NCI-H1417 treated with DMSO at 0.1 percent for 48 hours (cell line): ENCODE measurements around the gene GET4.
"Not testable (repeated sequence)": the region's sequence is repeated elsewhere in the genome, so short reads cannot be mapped to it uniquely, and the experiment has no call there.

Experiments used
- DNase-seq: peaks from one replicate; lab custom pipeline; 2025; lab: John Stamatoyannopoulos, UW

The GET4 gene

DNA sequence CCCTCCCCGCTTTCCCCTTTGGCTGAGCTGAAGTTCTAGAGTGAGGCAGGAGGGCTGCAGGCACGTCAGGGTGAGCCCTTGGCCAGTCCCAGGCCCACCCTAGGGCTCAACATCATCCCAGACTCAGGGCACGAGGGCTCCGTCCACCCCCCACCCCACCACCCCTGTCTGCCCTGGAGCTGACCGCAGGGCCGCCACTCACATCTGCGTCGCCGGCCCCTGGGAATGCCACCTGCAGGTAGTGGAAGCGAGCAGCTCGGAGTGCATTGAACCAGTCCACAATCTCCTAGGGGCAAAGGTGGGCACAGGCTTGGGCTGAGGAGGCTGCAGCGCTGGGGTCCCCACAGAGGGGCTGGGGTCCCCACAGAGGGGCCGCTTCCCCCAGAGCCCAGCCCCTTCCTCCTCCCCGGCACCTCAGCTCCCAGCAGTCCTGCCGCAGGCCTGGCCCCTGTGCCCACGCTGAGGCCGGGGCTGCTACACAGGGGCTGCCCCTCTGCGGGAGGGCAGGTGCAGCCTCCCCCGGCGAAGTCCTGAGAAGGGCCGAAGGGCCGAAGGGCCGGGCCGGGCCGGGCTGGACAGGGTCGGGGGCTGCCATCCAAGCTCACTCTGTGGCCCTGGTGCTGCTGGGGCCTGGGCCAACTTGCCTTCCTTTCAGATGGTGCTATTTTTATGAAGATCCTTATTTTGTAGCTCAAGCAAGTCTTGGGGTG, 24.1 kb downstream of the GET4 start:
- DNase-seq, result no peak

DNA sequence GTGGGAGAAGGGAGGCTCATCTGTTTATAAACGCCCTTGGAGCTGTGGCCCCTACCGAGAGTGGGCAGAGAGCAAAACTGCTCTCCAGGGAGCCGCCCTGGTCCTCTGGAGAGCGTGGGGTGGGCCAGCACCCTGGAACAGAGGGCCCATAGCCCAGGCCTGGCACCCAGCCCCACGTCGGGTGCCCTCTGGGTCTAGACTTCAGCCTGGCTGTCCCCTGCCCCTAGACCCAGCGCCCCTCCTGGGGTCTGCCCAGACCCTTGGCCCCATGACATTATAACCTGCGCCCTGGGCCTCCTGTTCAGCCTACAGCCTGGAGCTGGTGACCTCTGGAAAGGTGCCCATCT, 24.7 kb downstream of the GET4 start:
- DNase-seq, result no peak

DNA sequence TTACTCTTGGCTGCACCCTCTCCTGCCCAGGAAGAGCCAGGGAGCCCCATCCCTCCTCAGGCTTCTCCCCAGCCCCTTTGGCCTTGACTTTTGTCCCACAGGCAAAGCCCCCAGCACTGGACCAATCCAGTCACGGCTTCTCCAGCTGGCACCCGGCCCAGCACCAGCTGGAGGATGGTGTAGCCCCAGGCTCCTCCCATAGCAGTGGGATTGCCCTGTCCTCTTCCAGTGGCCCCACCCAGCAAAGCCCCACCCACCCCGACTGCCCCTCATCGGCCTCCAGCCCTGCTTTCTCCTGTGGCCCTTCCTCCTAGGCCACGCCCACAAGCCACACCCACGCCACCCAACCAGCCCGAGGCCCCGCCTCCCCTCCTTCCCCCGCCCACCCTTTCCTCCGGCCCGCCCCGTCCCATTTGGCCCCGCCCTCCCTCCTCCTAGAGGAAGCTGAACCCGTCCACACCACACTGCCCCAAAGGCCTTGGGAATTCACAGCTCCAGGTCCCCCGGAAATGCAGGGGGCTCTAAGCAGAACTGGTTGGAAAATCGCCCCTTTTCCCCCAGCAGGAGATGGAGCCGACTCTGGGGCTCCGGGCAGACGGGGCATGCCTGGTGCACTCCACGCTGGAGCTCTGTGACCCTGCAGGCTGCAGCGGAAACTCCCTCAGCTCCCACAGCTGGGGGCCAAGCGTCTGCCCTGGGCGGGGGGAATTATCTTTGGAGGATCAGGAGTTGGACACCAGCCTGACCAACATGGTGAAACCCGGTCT, 25.2 kb downstream of the GET4 start:
- DNase-seq, result no peak

DNA sequence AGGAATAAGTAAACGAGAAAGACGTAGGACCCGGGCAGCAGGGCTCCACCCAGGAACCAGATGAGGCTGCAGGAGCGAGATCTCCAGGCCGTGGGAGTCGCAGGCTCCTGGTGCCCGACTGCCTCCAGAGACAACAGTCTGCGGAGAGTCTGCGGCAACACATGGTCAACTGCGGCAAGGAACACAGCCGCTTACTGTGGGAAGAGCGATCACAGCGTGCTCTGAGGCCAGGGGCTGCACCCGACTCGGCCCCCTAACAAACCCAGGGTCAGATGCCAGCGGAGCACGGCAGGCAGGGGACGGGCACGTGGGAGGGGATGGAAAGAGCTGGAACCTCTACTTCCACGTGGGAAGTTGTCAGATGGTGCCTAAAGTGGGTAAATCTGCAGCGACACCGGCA, 26.6 kb downstream of the GET4 start:
- no peak for DNase-seq

DNA sequence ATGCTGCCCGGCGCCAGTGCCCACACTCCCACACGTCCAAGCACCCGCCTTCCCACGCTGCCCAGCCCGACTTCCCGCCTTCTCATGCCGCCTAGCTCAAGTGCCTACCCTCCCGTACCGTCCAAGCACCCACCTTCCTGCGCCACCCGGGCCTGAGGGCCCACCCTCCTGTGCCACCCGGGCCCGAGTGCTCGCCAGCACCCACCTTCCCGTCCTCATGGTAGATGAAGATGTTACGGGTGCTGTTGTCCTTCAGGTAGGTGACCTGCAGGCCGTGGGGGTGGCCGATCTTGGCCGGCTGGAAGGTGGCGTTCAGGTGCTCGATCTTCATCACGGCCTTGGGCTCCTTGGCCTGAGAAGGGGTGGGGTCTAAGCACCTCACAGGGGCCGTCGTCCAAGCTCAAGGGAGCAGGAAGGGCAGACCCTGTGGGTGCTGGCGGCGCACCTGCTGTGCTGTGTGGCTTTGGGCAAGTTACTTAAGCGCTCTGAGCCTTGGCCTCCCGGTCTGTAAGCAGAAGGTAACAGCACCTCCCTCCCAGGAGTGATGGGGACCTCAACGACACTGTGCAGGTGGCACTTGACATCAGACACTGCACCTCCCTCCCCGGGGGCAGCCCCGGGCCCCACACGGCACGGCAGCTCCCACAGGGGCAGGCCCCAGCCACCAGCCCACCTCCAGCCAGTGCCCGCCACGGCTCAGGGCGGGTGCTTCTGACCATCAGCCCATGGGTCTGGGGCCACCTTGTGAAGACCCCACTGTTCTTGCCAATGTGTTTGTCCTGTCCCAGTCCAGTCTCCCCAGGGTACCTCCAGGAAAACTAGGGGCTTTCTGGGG, 27.8 kb downstream of the GET4 start:
- no peak for DNase-seq

DNA sequence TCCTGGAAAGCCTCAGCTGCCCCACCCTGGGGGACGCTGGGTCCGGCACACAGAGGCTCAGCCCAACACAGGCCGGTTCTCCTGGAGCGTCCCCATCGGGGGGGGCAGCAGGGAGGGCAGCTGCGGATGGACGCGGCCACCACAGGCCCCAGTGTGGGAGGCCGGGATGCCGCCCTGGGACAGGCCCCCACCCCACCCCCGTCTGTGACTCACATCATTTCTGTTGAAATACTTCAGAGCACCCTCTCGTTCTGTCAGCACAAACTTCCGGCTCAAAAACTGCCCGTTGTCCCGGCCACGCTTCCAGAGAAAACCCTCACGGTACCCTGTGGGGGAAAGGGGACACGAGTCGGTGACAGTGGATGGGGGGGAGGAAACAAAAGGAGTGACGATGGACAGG, 28.5 kb downstream of the GET4 start:
- no peak for DNase-seq

DNA sequence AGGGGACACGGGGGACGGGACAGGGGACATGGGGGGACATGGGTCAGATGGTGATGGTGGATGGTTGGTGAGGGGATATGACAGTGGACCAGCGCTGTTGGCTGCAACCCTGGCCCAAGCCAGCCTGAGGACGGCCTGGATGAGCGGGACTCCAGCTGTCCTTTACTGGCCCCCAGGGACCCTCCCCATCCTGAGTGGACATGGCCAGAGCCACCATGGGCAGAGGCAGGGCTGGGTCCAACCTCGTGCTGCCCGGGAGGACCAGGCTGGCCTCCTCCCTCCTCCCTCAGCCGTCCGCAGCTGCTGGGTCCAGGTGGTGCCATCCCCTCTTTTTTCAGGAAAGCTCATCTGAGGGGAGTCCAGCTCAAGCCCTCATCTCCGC, 30.4 kb downstream of the GET4 start:
- DNase-seq, result no peak

DNA sequence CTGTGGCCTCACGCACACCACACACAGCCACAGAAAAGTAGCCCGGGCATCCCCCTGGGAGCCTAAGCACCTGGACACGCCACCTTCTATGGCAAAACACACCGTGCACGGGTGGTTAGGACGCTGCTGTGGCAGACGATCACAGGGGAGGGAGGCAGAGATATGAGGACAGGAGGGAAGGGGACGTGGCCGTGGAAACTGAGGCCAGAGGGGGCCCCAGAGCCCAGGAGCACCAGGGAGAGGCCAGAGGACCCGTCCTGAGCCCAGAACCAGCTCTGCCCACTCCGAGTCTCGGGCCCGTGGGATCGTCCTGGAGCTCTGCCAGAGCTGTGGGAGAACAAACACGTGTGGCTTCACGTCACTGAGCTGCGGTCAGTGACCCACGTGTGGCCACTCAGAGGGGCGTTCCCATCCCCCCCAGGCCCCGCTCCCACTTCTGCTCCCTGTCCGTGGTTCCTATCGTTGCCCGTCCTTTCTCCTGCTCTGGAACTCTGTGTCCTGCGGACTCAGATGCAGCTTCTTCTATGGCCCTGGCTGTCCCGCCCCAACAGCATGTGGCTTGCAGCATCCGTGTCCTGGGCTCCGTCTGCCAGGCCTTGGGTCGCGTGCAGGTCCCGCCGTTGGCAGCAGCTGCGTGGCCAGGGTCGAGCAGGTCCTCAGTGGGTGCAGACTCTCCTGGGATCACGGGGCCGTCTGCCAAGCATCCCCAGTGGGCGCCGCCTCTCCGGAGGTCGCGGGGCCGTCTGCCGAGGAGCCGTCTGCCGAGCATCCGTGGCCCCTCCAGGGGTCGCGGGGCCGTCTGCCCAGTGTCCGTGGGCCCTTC, 31.0 kb downstream of the GET4 start:
- no peak for DNase-seq

DNA sequence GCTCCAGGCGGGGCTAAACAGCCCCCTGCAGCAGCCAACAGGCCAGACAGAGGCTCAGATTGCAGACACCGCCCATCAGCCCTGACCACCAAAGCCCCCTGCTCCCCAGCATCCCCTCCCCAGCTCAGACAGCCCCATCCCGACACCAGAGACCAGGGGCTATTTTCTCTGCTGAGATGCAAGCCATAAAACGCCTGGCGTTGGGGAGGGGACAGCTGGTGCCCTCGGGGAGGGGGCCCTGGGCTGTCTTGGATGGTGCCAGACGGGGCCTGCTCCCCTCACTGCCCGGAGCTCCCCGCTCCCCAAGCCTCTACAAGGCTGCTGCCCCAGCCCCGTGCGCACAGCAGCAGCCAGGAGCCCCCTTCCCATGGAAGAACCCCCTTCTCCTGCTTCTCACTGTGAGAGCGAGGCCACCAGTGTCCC, 31.8 kb downstream of the GET4 start:
- no peak for DNase-seq

DNA sequence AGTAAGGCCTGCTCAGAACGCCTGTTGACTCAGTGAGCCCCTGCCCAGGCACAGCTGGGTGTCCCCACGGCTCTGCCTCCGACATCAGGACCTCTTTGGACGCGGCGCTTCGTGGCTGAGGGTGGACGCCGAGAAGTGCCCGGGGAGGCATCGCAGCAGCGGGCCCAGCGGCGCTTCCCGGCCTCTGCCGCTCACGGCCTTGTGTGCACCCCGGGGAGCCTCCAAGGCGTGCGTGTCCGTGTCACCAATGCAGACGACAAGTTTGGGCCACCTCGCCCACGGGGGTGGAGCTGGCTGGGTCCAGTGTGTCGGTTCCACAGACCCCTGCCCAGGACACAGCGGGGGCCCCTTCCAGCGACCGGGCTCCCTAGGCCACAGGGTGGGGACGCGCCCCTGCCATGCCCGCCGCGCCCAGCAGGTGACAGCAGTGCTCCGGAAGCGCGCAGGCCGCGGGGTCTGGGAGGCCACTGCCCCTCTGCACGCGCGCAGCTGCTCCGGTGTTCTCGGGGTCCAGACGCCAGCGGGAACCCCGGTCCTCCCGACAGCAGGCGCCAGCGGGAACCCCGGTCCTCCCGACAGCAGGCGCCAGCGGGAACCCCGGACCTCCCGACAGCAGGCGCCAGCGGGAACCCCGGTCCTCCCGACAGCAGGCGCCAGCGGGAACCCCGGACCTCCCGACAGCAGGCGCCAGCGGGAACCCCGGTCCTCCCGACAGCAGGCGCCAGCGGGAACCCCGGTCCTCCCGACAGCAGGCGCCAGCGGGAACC, 32.4 kb downstream of the GET4 start:
- not testable (repeated sequence) for DNase-seq

DNA sequence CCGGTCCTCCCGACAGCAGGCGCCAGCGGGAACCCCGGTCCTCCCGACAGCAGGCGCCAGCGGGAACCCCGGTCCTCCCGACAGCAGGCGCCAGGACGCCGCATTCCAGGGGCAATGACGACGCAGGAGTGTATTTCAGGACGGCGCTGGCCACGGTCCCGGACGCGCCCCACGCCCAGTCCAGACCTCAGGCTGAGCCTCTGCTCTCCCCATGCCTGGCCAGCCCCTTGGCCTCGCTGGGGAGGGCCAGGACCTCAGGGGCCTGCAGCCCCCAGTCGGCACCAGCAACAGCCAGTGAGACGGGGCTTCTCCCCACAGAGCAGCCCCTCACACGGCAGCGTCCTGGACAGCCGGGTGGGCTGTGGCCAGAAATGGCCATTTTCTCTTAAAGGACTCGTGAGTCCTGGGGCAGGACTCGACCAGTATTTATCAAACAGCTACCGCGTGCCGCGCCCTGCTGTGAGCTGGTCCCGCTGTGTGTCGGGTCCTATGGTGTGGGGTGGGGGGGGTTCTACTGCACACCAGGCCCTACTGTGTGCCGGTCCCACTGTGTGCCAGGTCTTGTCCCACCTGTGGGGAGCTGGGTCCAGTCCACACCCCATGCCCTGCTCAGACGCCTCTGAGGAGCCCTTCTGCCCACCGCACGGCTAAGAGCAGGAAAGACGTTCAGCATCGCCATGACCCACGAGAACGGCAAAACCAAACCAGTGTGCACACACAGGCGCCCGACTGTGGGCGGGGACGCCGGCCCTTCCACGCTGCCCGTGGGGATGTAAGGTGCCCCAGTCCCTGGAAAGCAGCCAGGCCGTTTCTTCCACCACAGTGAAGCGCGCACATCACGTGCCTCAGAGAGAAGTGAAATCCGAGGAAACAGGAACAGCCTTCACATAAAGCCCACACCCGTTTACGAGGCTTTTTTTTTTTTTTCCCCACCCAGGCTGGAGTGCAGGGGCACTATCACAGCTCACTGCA, 33.3 kb downstream of the GET4 start:
- no peak for DNase-seq

DNA sequence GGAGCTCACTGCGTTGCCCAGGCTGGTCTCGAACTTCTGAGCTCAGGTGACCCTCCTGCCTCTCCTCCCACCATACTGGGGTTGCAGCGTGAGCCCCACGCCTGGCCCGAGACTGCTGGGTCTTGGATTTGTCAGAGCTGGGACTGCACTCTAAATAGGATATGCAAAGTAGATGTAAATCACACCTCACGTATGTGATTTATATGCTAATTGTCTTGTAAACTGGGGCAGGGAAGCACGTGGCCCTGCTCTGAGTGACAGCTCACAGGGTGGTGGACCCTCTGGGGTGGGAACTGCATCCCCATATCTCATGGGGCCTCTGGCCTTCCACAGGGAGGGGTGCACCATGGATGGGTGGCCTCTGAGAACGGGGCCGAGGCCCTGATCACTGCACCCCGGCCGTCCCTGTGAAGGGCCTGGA, 34.1 kb downstream of the GET4 start:
- DNase-seq, result no peak

DNA sequence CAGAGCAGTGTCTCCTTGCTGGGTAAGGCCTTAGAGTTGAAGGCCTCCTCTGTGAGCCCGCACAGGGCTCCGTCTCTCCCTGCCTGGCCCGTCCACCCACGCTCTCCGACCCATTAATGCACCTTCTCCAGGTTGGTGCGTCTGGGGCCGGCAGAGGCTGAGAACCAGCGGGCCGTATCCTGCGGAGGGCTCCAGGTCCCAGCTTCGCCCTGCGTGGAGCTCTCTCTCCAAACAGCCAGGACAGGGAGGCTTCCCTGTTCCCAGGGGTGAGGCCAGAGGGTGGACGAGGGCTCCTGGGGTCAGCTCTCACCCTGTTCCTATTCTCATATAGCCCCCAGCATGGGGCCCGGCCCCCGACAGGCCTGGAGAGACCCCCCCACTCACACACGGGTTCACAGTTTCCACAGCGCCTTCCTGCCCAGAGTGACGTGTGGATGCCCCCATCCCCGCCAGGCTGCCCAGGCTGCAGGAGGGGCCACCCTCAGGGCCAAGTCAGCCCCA, 34.6 kb downstream of the GET4 start:
- DNase-seq, result no peak

DNA sequence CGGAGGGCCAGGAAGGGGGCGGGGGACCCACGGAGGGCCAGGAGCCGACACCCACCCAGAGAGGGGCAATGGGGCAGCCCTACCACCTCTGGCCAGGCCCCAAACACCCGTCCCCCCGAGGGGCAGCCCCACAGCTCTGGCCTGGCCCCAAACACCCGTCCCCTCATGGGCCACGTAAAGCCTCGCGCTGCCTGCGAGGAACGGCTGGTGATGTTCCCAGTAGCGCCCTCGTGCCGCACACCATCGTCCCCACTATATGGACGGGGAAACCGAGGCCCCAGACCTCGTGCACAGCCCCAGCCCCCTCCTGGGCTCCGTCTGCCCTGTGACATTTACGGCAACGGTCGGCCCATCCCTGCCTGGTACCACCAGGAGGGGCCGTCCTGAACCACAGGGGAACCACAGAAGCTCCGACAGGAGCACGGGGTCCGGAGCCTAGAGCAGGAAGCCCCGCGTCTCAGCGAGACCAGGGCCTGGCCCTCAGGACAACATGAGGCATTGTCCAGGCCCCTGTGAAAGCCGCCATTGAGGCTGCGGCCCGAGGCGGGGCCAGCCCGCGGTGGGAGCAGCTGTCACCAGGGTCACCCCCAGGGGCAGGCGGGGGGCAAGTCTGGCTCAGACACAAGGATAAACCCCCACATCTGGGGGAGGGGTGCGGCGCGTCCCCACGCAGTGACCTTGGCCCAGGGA, 35.6 kb downstream of the GET4 start:
- no peak for DNase-seq

DNA sequence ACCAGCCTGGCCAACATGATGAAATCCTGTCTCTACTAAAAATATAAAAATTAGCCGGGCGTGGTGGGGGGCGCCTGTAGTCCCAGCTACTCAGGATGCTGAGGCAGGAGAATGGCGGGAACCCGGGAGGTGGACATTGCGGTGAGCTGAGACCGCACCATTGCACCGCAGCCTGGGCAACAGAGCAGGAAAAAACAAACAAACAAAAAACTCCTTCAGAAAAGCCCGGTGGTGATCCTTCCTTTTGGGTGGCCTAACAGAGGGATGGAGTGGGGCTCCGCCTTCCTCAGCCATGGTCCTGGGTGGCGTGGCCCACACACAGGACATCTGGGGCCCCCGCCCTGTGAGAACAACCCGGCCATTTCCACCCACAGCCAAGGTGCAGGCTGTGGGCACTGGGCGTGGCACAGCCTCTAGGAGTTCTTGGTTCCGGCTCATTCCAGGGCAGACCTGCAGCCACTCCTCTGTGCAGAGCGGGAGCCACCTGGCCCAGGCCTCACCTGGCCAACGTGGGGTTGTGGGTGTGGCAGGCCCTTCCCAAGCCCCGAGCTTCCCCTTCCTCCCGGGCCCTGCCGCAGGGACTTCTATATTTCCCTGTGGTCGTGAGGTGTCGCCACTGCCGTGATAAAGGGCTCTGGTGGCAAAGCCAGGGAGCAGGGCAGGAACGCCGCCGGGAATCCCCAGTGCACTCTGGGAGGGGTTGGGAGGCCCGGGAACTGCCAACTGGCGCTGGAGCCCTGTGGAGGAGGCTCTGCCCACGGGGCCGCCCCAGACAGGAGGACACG, 37.6 kb downstream of the GET4 start:
- no peak for DNase-seq

DNA sequence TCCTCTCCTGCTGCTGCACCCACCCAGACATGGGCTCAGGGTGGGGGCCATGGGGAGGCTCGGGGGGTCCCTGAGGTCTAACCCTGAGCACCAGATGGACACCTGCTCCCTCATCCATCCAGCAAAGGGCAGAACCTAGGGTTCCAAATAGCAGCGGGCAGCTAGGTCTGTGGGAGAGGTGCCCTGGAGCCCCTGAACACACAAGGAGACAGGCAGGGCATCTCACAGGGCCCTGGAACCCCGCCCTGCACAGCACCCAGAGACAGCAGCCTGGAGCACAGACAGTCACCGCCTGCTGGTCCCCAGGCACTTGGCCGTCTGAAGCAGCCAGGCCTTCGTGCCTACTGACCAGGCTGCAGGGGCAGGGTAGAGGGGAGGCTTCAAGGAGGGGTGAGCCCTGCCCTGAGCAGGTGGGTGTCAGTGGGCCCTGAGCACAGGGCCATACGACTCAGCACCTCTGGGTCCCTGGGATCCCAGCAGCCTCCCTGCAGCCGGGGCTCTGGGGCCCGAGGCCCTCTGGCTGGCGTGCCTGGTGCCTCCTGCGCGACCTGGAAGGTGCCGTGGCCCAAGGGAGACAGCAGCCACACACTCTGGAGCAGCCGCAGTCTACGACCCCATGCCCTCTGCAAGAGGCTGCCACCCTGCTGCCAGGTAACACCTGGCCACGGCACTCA, 38.3 kb downstream of the GET4 start:
- DNase-seq, result no peak

DNA sequence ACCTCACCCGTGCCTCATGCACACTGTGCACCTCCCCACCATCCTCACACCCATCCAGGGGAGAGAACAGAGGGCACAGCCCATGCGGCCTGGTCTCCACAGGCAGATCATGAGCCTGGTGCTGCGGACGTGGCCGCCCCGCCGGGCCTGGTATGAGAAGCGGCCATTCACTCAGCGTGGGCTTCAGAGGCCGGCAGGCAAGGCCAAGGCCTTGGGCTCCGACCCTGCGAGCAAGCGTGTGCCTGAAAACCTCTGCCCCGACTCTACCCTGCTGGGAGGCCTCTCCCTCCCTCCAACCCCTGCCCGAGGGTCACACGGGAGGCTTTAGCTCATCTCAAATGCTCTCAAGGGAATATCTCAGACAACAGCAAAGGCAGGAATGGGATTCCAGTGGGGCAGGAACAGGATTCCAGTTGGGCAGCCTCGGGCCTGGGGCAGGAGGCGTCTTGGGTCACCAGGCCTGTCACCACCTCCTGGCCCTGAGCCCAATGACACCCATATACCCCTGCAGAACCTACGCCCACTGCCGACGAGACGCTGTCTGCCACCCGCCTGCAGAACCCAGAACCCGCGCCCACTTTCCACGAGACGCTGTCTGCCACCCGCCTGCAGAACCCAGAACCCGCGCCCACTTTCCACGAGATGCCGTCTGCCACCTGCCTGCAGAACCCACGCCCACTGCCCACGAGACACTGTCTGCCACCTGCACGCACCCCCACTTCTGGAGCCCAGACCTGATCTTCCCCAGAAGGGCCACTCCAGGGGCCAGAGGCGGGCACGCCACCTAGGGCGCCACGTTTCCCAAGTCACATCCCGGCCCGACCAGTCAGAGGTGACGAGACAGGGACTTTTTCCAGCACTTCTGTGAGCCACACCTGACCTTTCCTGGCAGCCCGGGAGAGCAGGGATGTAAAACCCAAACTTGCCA, 39.2 kb downstream of the GET4 start:
- no peak for DNase-seq
